ENCODE measurements around the gene SEZ6L.

The SEZ6L gene

DNA sequence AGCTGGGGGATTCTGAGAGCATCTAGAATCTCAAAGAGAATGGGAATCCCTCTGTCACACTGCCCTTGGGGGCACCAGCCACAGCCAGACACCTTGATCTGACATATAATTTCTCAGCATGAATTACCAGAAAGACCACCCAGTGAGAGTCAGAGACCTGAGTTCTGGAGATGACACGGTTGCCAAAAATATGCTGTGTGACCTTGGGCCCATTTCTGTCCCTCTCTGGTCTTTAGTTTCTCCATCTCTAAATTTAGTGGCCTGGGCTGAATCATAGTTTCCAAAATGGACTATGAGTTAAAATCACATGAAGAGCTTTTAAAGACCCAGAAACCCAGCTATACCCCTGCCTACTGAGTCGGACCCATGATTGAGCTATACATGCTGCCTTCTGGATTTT is 15.9 kb downstream of the SEZ6L start:
- no peak for DNase-seq

DNA sequence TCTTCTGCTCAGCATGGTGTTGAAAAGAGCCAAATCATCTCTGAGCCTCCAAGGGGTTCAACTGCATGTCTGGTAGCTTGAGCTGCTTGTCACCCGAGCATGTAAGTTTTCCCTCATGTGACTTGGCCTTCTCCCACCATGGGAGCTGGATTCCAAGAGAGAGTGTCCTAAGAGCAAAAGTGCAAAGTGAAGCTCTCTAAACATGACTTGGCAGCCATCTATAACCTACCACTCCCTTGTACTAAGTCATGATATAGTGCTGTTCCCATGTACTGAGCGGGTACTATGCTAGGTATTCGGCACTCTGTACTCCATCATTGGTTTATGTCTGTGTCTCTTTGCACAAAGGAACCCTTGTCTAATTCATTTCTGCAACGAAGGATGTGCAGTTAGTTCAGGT is 19.1 kb downstream of the SEZ6L start:
- DNase-seq, result no peak

DNA sequence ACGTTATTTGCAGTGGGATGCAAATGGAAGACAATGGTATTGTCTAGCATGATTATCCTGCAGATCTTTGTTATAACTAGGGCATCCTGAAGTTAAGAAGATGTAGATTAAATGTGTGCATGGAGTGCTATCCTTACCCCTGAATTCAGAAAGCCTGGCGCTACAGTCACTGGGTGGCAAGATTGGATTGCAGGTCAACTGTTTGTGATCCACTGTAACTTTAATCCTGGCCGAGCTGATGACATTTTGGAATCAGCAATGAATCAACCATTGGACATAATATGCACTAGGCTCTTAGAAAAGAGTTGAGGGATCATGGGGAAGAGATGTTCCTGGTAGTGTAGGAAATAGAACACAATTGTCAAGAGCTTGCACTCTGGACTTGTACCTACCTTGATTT is 25.1 kb downstream of the SEZ6L start:
- no peak for DNase-seq

DNA sequence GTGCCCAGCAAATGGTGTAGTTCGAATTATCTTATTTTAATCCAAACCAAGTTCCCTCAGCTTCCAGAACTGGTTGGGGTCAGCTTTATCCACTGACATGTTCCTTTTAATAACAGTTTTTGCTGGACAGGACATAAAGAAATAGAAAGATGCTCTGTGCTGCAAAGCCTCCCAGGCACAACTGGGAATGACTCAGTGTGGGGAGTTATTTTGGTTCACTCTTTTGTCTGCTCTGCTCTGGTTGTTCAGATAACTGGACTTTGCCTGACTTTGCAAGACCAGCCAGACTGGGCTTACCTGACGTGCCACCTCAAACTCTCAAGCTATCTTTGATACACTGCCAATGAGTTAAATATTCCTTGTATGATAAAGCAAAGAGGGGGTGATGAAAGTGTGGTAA is 25.6 kb downstream of the SEZ6L start:
- DNase-seq, result no peak

DNA sequence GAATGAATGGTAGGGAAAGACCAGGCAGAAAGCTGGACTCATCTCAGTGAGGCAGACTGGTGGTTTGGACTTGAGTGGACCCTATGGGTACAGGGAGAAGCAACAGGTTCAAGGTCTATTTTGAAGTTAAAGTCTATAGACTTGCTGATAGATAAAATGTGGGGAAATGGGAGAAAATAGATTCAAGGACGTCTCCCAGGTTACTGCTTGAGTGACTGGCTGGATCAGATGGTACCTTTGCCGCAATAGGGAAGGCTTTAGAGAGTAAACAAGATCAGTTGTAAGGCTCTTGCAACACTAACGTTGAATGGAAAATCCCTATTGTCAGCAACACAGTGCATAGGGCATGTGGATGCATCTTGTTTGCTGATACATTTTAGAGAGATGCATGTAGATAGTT is 27.4 kb downstream of the SEZ6L start:
- DNase-seq, result no peak

DNA sequence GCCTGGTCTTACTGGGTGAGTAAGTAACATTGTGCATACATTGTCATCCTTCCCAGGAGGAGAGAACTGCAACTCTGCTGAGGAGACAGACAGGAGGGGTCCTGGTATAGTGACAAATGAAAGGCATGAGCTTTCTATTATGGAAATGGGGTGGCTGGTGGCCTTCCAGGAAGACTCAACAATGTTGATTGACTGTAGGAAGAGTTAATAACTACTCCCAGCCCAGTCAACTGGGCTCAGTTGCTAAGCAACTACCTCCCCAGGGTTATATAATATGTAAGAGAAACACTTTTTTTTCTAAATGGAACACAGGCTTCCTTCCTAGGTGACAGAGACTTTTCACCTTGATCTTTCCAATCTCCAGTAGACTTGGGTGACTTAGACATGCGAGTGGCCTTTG is 28.2 kb downstream of the SEZ6L start:
- DNase-seq, result no peak

DNA sequence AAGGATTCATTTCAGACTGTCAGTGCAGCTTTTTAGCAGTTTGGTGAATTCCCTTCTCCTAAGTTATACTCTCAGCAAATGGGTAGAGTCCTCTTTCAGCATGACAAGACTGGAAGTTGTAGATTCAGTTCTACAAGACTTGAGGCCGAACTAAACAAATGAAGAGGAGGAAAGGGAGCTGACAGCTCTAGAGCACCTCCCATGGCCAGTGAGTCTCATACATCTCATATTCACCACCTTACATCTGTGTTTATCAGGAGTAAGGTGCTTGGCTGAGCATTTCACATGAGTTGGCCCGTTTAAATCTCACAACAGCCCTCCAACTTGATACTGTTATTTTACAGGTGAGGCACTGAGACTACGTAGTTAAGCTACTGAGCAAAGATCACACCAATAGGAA is 30.4 kb downstream of the SEZ6L start:
- DNase-seq, result no peak

DNA sequence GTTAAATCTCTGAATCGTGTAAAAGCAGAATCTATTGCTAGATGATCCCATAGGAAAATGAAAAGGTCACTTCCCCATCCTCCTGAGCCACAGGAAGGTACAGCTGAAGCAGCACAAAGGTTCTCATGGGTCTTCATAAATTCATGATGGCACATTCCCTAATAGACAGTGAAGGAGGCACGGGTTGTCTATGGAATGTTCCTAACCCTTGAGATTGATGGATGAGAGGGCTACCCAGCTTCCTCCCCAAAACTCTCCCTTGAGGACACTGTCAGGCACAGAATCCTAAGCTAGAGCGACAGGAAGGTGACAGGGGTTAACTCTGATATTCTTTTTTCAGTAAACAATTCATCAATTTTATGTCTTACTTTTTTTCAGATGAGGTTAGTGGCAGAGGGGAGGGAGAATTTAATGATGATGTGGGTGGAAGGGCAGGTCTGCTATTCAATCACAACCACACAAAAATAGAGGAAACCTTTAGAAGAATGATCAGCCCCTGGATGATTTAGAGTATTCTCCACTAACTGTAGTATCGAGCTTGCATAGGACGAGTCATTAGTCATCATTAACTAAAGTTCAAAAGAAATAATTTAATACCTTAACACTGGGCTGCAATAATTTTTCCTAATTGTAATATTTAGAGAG is 33.1 kb downstream of the SEZ6L start:
- no peak for DNase-seq

DNA sequence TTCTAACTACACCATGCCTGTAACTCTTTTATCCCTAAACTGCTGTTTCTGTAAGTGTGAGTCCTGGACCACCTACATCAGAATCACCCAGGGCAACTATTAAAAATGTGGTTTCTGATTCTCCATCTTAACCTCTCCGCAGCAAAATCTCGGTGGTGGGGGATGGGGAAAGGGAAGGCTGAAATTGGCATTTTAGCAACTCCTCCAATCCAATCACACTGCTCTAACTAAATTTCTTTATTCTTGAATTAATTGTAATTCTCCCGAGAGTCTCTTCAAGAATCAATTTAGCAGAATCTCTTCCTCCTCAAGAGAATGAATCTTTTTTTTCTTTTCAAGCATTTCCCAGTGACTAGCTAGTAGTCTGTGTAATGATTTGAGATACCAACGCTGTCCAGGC is 36.2 kb downstream of the SEZ6L start:
- no peak for DNase-seq

DNA sequence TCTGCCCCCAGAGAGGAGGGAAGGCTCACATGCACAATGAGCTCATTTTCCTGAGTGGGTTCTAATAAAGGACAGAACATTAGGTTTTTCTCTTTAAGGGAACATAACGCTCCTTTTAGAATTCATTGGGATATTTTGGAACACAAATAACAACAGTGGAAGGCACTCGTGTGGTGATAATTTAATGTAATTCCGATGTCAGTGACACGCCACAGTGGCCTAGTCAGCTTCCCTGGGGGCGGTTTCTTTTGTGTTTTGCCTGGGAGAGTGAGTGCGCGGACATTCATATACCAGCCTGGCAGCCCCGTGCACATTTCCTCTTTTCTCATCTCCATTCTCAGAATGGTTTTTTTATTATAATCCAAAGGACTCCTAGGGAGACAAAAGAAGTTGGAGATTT is 41.1 kb downstream of the SEZ6L start:
- no peak for DNase-seq

DNA sequence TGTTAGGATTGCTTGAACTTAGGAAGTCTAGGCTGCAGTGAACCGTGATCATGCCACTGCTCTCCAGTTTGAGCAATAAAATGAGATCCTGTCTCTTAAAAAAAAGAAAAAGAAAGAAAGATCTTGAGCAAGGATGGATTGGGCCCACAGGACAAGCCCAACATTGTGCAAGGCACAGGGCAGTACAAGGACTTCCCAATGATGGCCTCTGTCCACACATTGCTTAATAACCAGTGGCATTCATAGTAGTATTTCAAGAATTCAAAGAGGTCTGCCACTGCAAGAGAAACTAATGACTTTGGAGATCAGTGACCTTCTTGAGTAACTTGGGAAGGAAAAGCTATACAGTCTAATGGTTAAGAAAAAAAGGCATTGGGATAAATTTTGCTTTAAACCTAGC is 44.6 kb downstream of the SEZ6L start:
- DNase-seq, result no peak

DNA sequence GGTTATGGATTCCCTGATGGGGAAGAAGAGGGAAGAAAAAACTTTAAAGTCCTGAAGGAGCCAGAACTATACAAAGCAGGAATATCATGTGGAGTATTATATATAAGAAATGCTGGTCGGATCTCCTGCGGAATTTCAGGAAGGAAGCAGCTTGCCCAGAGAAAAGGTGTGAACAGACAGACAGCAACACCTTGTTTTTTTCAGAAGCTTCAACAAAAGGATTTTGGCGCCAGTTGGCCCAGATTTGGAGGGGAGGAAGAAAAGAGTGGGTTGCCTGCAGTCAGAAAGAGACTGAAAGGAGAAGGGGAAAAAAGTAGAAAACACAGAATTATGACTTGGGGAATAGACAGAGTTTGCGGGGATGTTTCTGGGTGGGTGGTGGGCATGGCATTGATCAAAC is 45.2 kb downstream of the SEZ6L start:
- DNase-seq, result no peak

DNA sequence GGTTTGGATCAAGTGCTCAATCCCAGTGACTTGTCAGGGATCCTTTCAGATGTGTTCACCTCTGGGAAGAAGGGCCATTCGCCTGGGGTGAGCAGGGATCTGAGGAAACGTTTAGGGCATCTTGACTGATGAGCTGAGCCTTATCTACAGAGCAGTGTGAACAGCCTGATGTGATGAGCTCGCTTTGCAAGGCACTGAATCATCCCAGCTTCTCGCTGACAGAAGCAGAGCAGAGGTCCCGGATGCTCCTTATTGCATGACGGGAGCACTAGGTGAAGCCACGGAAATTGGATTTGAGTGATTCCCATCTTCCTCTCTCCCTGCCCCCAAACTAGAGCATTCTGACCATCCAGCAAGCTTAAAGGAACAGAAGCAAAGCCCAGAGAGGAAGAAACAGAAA is 46.5 kb downstream of the SEZ6L start:
- no peak for DNase-seq

DNA sequence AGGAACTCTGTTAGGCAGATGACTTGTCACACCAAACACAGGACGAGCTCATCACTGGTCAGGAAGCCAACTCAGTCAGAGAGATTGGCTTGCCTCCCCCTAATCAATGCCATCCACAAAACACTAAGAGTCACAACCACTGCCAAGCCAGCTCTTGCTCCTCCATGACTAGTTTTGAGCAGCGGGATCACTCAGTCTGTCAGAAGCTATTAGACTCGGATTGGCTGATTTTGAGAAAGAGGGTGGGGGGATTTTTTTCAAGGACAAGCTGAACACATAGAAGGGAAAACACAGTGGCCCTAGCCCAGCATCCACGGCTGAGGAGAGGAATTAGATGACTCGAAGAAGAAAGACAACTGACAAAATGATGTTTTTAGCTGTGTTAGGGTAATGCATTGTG is 55.9 kb downstream of the SEZ6L start:
- DNase-seq, result no peak

DNA sequence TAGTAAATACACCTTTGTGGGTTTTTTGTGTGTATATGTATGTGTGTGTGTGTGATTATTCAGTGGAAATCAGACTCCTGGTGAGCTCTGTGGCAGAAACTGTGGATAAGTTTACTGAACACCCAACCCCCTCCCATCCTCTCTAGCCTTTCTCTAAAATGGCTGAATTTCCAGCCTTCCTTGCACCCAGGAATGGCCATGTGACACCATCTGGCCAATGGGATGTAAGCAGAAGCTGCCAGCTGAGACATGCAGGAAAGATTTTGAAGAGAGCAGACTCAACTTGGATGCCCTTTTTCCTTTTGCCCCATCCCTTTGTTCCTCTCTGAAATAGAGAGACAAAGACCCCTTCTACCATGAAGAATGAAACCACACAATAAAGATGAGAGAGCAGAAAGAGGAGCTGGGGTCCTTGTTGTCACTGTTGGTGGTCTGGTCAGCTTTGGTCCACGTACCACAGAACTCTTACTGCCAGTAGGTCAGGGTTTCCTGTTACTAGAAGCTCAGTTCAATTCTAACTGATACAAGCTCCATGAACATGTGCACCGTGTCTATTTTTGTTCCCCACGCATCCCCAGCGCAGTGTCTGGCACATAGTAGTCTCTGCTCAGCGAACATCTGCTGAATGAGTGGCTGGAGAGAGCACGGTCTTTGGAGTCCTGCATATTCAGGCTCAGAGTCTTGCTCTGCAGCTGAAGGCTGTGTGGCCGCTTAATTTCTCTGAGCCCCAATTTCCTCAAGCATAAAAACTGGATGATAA is 57.5 kb downstream of the SEZ6L start:
- DNase-seq, result no peak

DNA sequence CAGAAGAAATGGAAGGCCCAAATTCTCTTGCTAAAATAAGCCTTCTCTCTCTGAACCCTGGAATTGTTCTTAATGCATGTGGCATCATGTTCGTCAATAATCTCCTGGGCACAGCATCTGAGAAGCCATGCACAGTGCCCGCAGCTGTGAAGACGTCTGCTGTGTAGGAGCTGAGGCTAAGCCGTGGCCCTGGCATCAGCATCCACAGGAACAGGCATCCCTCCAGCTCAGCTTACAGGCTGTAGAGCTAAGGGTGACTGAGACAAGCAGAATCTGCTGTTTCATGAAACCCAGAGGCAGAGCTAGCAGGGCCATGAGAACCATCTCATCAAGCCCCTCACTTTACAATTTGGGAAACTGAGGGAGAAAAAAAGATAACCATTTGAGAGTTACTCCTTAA is 60.6 kb downstream of the SEZ6L start:
- DNase-seq, result no peak

DNA sequence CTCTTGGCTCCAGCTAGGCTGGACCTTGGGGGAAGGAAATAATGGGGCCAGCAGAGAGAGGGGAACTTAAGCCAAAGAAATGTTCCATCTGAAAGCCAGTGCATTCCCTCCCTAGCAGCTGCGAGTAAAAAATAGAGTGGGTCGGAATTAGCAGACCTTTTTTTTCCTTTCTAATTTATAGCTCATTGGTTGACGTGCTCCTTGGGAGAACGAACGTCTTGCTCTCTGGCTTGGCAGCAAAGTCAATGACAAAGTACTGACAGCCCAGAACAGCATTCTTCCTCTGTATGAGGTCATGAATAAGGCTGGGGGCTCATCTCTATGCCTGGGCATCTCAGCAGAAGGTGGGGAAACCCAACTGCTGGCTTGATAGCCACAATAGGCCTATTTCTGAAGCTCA is 65.0 kb downstream of the SEZ6L start:
- DNase-seq, result no peak

DNA sequence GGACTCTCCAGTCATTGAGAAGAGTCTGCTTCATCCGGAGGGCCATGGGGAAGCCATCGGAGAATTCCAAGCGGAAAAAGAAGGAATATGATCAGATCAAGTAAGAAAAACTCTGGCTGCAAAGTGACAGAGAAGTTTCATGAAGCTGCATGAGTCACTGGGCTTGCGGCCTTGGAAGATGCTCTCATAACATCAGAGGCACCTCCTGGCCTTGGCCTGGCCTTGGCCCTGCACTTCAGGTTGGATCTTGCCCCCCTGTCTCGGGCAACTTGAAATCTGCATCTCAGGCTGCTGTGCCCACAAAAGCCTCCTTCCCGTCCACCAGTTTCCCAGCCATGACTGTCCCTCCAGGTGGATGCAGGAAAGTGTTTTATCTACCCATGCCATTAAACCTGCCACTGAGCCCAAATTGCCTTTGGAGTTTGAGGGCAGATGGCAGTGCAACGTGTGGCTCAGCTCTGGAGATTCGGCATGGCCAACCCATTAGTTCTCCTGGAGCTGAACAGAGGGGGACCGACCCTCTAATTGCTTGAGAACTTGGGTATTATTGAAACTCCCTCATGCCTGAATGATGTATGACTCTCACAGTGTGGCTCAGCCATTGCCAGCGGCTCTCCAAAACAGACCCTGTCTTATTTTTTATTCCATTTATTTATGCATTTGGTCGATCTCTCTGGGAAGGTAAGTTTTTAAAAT is 66.7 kb downstream of the SEZ6L start:
- DNase-seq, result no peak

DNA sequence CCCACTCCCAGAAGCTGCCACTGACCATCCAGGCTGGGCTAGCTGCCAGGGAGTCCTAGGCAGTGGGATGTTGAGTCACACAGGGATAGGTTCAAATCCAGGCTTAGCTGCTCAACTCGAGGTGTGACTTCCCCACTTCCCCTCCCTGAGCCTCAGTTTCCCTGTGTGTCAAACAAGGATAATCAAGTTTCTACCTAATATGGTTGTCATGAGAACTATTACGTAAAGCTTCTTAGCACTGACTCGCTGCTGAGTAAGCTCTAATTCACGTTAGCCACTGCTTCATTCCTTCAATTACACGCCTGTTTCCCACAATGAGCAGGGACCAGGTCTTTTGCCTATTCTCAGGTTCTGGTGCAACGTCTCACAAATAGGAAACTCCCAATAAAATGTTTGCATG is 67.7 kb downstream of the SEZ6L start:
- no peak for DNase-seq

DNA sequence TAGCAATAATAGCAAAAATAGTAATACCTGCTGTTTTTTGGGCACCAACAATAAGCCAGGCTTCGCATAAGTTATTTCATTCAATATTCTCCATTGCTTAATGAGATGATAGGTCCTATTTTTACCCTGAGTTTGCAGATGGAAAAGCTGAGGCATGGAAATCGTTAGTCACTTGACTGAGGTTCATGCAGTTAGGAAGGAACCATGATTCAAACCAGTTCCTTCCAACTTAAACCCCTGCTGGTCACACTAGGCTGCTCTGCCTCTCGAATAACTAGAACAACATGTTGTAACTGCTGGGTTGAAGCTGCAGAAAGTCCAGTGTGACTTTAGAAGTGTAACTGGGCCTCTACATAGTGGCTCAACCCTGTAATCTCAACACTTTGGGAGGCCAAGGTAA is 69.3 kb downstream of the SEZ6L start:
- DNase-seq, result no peak

DNA sequence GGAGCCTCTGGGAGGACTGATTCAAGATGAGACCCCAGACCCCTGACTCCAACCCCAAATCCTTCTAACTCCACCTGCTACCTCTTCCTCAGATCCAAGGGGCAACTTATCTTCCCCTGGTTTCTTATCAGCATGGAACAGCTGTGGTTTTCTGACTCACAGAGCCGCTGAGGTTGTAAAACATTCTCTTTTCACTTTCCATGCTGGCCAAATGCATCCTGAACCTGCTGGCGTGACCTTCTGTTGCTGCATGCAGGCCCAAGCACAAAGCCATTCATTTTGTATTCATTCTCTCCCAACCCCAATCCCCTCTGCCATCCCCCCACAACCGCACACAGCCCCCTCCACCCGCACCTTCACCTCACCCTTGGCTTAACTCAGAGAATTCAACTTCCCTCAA is 70.3 kb downstream of the SEZ6L start:
- no peak for DNase-seq

DNA sequence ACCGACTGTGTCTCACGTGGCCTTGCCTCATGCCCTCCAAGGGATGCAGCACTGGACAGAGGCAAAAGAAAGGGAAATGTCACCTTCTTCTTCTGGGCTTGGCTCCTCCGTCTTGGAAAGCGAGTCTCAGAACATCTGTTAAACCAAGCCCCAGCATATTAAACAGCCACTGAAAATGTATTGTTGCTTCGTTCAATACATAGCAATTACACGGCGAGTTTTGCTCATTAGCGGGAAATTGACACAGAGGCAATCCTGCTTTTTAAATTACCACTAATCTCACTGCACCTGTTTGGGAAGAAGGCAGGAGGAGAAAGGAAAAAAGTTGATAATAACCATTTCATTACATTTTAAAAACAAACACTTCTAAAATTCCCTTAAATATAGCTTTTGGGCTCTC is 72.1 kb downstream of the SEZ6L start:
- no peak for DNase-seq

DNA sequence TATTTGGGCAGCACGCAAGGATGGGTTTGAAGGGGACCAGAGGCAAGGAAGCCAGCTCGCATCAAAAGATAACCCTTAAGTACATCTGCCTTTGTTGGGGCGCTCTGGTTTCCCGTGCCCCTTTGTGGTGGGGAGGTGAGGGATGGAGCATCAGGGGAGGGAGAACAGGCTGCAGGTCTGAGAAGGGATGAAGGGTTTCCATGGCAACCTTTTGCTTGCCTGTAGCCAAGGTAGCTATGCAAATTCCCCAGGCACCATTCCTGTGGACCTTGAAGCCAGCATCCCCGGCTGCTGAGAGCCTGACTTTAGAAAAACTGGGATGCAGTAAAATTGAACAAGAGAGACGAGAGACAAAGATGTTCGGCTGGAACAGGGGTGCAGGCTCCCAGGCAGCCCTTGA is 75.7 kb downstream of the SEZ6L start:
- DNase-seq, result no peak

DNA sequence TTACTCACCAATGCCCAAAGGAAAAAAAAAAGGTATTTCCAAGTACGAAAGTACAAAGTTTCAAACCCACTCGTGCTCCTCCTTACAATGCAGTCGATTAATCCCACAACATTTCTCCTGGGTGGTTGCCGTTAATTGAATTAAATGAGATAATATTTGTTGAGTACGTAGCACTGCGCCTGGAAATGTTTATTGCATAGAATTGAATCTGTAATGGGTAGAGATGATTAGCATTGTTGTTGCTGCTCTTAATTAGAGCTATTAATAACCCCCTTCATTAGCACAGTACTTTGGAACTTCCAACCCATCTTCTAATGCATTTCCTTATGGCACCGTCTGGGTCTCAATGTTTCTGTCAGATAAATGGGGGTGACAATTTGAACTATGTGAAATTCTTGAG is 77.3 kb downstream of the SEZ6L start:
- no peak for DNase-seq

DNA sequence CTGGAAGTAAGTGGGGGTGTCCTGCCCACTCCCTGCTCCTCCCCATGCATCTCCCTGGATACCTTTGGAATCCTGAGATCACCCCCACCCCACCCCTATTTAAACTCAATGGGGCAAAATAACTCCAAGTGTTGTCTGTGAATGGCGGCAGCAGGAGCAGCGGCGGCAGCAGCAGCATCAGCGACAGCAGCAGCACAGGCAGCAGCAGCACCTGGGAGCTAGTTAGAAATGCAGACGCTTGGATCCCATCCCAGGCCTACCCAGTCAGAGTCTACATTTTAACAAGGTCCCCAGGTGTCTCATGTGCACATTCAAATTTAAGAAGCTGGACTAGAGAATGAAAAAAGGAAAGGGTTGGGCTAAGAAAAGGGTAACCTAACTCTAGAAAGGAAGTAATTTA is 82.6 kb downstream of the SEZ6L start:
- DNase-seq, result no peak

Data from activated CD8-positive, alpha-beta memory T cell treated with anti-CD3 and anti-CD28 coated beads, Interleukin-2, amount 50 U/mL, for 4 hours (primary cell).